Stimulated activated CD4-positive, alpha-beta T cell treated with anti-CD3 and anti-CD28 coated beads, TNF-alpha, amount 100 ng/mL, for 48 hours (primary cell): Measurements from ENCODE around the gene TTYH3.
"Not testable (repeated sequence)": the region's sequence is repeated elsewhere in the genome, so short reads cannot be mapped to it uniquely, and the experiment has no call there.

Source experiments
- DNase-seq, 3 donors: peaks; one replicate each; pipeline ENCODE4 v3.0.0-alpha.2; 2020; ENCODE audit warnings: low read depth in 3 of 3

TTYH3 gene, protein sequence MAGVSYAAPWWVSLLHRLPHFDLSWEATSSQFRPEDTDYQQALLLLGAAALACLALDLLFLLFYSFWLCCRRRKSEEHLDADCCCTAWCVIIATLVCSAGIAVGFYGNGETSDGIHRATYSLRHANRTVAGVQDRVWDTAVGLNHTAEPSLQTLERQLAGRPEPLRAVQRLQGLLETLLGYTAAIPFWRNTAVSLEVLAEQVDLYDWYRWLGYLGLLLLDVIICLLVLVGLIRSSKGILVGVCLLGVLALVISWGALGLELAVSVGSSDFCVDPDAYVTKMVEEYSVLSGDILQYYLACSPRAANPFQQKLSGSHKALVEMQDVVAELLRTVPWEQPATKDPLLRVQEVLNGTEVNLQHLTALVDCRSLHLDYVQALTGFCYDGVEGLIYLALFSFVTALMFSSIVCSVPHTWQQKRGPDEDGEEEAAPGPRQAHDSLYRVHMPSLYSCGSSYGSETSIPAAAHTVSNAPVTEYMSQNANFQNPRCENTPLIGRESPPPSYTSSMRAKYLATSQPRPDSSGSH

DNA sequence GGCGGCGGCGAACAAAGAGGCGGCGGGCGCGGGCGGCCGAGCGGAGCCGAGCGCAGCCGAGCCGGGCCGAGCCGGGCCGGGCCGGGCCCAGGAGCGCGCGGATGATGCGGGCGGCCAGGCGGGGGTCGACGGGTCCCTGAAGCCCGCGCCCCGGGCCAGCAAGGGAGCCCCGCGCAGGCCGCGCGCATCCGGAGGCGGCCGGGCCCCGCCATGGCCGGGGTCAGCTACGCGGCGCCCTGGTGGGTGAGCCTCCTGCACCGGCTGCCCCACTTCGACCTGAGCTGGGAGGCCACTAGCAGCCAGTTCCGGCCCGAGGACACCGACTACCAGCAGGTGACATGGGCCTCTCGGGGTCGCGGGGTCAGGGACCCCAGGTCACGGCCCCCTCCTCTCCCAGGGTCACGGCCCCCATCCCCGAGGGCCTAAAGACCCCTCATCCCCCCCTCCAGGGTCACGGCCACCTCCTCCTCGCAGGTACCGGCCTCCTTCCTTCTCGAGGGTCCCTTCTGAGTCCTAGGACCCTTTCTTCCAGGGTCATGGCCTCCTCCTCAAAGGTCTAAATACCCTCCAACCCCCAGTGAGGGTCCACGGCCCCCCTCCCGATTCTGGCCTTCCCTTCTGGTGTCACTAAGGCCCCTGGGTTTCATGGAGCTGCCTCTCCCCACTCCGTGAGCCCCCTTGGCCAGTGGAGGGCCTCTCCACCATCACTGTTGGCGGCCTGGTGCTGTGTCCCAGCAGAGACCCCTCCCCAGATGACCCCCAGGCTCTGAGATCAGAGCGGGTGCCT, at the start of gene TTYH3:
TTYH3 (plus strand) TSS at position 41 of the 787 bp plus-strand sequence; CDS start at position 211, 170 bp downstream.
- DNase-seq, result peak in 1 of 3 donors; percentile 23

DNA sequence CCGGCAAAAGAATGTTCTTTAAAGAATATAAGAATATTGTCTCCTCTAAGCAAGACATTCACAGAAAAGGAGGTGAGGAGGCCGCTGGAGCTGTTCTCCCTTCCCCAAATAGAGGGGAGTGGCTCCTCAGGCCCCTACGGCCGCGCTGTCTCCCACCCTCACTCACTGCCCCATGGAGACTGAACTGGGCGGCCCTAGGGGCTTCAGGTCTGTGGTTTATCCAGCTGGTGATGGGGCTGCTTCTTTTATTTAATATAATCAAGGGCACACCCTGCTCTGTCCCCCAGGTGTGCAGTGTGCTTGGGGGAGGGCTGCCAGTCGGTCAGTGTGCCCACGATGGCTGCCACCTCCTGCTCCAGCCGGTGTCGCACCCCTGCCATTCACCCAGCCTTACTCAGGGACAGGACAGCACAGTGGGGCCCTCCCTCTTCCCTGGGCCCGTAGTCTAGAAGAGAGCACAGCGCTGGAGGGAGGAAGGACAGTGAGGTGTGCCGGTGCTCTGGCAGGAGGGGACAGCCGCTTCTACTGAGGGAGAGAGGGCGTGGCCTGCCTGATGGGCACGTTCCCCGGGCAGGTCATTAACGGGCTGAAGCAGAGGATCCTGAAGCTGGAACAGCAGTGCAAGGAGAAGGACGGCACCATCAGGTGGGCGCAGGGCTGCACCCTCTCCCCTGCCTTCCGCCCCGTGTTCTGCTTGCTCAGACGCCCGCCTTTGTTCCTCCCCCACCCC, 49.6 kb upstream of the TTYH3 start:
- DNase-seq, result no peak

DNA sequence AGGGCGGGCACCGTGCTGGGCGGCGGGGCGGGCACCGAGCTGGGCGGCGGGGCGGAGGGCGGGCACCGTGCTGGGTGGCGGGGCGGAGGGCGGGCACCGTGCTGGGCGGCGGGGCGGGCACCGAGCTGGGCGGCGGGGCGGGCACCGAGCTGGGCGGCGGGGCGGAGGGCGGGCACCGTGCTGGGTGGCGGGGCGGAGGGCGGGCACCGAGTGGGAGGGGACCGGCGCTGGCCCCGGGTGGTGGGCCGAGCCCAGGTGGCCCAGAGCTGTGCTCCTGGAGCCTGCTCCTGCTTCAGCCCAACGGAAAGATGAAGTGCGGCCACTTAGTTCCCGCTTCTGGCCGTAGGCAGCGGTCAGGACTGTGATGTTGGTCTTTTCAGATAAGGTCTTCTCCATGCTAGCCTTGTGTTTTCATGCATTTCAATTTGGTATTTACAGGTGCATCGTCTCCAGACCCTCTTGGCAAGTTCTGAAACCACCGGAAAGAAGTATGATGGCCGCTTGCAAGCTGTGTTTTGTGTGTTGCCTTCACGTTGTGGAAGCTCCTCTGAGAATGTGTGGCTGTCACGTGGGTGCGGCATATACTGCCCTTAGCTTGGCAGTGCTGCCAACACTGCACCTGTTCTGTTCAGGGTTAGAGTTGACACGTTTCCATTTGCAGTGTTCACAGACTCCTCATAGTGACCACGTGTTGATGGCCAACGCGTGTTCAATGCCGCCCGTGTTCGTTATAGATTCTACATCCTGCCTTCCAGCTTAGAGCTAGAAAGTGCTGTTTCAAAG, 47.8 kb upstream of the TTYH3 start:
- no peak for DNase-seq

DNA sequence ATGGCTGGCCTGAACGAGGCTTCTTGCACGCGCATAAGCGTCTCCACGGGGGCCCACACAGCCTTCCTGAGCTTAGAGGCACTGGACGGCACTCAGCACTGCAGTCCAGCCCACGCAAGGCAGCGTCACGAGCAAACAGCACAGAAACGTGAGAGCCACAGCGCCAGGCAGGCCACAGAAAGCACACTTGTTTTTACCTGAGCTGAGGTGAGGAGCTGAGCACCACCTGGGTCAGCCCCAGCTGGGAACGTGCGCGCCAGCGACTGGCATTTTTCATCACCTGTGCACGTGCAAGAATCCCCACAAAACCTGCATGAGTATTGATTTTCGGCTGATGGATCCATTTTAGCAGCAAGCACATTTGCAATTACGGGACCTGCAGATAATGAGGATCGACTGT, 46.3 kb upstream of the TTYH3 start:
- DNase-seq, result no peak

DNA sequence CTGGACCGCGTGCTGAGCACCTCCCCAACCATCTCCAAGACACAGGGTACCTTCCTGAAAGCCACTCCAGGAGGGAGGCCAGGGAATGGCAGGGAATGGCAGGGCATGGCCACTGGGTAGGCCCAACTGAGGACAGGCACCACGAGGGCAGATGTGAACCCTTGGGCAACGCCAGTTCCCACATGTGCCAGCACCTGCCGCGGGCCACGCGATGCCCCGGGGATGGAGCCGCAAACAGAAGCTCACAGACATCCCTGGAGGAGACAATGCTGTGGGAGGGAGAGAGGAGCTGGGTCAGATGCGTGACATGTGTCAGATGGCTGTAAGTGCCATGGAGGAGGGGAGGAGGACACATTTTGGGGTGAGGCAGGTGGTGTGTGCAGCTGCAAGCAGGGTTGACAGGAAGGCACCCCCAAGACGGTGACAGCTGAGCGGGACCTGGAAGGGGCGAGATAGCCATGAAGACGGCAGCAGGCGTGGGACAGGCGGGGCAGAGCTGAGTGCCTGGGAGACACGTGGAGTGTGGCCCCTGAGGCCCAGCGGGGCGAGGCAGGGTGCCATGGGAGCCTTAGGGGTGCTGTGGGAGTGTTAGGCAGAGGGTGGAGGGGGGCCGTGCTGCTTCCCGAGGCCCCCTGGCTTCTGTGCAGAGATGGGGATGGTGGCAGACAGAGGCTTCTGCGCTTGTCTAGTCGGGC, 45.3 kb upstream of the TTYH3 start:
- no peak for DNase-seq

DNA sequence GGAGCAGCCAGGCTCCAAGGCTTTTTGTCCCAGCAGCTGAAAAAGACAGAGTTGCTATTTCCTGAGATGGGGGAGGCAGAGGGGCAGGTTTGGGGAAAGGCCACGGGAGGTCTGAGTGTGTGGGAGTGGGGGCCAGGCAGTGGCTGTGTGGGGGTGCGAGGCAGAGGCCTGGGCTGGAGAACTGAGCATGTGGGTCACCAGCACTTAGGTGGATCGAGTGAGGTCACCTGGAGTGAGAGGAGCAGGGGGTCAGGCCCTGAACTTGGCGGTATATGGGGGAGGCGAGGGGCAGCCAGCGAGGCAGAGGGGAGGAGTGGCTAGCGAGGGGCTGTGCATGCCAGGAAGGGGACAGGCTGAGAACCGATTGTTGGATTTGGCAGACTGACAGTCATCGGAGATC, 44.7 kb upstream of the TTYH3 start:
- DNase-seq, result no peak

DNA sequence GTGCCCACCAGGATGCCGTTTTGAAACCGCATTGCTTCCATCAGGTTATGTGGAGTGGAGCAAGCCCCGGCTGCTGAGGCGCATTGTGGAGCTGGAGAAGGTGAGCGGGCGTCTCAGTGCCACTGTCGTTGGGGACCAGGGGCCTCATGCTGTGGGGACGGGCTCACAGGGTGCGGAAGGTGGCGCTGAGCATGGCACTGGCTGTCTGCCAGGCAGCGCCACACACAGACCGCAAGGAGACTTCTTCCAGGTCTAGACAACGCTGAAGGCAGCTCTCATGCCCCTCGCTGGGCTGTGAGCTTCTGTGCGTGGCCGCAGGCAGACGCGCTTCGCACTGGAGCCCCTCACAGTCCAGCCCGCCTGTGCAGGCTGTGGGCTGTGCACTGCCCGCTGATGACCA, 44.0 kb upstream of the TTYH3 start:
- DNase-seq, result no peak

DNA sequence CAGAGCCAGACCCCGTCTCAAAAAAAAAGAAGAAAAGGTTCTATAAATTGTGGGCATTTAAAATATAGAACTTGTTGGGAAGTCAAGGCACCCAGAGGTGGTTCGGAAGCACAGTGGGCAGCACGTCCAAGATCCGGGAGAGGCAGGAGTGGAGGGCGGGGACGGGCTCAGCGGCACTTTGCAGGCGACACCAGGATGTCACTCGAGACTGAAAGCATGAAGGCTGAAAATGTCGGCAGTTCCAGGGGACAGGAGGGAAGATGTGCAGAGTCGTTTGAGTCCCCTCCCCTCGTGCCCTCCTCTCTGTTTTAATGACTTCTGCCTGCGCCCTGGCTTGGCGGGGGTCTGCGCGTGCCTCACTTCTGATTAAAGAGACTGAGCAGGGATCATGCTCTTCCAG, 42.4 kb upstream of the TTYH3 start:
- DNase-seq, result no peak

DNA sequence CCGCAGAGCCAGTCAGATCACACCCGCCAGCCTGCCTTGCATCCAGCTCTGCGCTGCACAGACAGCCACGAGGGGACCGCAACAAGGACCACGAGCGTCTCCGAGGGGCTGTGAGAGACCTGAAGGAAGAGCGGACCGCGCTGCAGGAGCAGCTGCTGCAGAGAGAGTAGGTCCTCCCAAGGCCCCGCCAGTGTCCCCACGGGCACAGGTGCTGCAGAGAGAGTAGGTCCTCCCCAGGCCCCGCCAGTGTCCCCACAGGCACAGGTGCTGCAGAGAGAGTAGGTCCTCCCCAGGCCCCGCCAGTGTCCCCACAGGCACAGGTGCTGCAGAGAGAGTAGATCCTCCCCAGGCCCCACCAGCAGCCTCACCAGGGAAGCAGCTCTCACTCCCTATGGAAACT, 41.8 kb upstream of the TTYH3 start:
- not testable (repeated sequence) for DNase-seq

DNA sequence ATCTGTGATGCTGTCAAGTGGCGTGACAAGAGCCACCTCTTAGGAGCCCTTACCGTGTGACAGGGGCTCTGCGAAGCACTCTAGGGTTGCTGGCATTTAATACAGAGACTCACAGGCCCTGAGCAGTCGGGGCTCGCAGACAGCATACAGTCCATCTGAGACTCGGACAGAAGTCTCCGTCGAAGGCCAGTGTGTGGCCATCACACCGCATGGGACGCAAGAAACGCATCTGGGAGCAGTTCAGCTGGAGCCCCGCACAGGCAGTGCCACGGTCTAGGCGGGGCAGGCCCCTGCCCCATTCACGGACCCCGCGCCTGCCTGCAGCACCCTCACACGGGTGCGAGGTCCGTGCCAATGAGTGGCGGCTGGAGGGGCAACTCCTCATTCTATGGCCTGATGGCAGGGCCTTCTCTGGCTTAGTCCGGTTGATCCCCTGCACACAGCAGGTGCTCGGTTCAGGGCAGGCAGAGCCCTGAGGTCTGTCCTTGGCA, 39.4 kb upstream of the TTYH3 start:
- no peak for DNase-seq

DNA sequence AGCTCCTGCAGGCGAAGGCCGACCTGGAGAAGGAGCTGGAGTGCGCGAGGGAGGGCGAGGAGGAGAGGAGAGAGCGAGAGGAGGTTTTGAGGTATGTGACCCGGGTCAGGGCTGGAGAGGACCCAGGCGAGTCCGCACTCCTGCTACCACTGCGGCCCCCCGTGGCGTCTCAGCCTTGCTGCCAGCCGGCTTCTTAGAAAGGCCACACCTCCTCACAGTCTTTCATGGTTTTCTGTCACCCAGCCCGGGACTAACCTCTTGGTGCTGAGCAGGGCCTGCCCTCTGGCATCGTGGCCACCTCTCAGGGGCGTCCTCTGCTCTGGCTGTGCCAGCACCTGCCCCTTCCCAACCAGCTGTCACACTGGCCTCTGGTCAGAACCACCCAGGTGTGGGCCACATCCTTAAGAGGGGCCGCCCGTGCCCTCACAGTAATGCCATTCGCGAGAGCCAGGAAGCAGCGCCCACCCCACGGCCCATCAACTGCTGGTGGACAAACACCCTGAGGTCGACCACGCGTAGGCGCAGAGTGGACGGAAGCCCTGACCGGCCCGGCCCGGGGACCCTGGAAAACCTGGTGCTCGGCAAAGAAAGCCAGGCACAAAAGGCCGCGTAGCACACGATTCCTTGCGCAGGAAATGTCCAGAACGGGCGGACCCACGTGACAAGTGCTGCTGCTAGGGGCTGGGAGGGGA, 38.6 kb upstream of the TTYH3 start:
- no peak for DNase-seq

DNA sequence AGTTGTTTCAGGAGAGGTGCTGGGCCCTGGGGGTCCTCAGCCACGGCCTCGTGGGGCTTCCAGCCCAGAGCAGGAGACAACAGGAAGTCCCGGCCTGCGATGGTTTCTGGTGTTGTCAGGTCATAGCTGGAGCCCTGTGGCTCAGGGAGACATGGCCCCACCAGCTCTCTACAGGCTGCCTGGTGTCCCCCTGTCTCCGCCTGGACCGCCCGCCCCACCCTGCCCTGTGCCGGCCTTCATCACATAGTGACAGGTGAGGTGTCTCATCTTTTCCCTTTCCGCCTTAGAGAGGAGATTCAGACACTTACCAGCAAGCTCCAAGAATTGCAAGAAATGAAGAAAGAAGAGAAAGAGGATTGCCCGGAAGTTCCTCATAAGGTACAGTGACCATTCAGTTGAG, 37.2 kb upstream of the TTYH3 start:
- no peak for DNase-seq

DNA sequence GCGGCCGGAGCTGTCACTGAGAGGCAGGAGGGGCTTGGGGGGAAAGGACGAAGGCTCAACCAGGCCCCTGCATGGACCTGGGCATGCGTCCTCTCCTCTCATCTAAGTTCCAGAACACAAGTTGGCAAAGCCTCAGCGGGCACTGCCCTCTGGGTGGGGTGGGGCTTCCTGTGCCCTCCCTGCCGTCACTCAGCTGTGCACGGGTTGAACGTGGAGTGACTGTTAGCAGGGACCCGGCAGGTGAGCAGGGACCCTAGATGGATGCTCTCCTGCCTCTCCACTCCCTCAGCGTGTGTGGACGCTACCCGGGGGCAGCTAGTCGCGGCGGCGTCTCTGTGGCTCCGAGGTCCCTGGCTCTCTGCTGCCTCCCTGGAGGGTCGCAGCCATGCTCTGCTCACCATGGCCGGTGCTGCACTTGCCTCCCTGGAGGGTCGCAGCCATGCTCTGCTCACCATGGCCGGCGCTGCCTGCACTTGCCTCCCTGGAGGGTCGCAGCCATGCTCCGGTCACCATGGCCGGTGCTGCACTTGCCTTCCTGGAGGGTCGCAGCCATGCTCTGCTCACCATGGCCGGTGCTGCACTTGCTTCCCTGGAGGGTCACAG, 36.4 kb upstream of the TTYH3 start:
- no peak for DNase-seq

DNA sequence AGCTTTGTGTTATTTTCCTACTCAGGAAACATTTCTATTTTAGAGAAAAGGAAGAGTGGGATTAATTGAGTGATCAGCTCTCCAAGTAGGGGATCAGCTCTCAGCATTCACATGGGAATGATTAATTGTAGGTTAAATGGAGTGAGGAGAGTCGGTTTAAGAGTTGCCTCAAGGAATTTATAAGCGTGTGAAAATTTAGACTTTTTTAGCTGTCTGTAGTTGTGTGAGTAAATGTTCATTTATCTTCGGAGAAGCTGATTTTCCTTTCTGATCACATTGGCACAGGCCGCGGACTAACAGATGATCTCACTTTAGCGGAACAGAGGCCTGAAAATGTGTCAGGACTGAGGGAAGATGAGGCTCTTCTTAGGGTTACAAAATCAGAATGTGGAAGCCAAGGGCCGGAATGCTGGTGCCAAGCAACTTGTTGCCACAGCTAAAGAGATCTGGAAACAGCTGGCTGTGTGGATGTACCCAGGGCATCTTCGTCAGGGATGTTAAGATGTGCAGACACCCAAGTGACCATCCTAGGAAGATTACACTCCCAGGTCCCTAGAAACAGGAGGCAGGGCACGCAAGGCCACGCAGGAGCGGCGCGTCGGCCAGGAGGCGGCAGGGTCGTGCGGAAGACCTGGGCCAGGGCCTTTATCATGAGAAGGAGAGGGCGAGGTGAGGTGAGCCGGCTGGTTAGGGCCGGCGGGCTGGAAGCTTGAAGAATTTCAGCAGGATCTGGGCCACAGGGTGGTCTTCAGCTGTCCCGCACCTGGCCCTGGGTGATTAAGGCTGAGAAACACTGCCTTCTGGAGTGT, 35.1 kb upstream of the TTYH3 start:
- no peak for DNase-seq

DNA sequence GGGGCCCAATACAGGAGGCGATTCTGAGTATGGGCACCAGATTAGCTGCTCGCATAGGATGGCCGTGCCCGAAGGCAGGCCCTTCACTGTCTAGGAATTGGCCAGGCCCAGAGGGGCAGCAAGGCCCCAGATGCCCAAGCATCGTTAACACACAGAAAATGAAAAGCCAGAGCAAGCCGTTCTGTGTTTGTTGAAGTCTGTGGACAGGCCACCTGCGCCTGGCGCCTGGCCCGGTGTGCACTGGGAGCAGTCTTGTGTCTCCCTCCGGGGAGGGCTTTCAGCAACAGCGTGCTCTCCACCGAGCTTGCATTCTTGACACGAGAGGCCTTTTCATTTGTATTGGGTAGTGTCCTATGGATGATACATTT, 34.5 kb upstream of the TTYH3 start:
- DNase-seq, result no peak

DNA sequence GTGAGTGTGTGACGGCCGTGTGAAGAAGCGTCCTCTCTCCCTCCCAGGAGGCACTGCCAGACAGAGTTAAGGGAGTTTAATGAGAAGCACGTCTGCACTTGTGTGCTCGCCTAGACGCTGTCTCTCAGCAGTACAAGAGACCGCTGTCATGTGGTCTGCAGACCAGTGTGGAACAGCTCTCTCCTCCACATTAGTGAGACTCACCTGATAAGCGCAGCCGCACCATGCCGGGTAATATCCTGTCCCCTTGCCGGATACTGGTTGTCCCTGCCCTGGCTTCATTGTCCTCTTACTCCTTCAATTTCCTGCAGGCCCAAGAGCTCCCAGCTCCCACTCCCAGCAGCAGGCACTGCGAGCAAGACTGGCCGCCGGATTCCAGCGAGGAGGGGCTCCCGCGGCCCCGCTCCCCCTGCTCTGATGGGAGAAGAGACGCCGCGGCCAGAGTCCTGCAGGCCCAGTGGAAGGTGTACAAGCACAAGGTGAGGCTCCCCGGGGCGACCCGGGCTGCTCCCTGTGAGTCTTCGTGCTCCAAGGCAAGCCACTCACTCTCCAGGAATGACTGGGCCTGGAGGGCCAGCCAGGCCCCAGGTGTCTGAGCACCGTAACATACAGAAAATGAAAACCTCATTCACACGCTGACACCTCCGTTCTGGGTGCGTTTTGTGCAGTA, 33.5 kb upstream of the TTYH3 start:
- no peak for DNase-seq

DNA sequence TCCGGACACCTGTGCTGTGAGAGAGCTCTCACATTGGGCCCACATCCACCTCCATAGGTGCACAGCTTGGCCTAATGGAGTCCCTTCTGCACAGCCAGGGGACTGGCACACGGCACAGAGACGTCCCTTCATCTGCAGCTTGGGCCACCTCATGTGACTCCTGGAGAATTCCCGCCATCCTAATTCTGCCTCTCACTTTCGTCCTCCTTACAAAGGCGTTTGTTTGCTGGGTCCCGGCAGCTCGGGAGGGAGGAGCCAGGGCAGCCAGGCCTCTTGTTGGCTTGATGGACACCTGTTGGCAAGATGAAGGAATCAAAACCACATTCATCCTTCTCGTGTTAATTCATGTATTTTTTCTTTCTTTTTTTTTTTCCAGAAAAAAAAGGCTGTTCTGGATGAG, 30.7 kb upstream of the TTYH3 start:
- DNase-seq, result no peak

DNA sequence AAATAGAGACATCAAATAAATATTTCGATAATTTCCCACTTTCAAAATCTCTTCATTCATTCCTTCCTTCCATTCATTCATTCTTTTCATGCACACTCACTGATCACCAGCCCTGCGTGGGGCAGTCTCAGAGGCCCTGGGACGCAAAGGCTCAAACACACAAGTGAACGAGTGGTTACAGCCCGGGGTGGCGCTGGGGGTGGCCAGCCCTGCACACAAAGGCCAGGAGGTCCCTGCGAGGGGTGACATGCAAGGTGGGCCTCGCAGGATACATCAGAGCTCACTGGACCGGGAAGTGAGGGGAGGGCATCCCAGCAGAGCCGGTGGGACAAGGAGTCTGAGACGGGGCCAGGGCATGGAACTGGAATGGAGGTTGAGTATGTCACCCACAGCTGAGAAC, 29.9 kb upstream of the TTYH3 start:
- no peak for DNase-seq
